ENCODE results near the gene RHOD. TPM values are rescaled to one million over a fixed set of nuclear protein-coding genes. Genes with fewer than 3 reads are reported as not detected.

The RHOD gene
- total and polyA plus RNA-seq, 10 of the 15 experiments (the other 5 are each of a cell fraction or from before 2014, with no cell fraction given): 0.15 to 2.6 (median 1.9) TPM; not detected in 2

DNA sequence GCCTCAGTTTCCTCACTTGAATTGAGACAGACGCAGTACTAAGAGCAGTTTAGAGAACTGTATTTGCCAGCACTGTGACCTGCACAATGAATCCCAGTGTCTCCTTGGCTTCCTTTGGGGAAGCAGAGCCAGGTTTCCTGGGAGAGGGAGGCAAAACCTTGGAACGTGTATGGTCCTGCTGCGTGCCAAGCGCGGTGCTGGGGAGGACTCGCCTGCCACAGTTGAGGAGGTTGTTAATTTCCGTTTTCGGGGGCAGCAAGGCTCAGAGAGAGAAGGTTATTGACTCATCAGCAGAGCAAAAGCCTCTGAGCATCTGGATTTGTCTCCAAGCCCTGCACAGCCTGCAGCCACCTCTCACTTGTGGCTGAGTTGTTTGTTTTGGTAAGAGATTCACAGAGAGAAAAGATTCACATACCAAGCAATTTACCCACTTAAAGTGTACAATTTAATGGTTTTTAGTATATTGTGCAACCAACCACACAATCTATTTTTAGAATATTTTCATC is 22.9 kb upstream of the RHOD start:
- ATAC-seq (no peak), DNase-seq (ENCODE audit: low read depth, low spot score) (no peak), FAIRE-seq (no peak)
- TF ChIP-seq EZH2 (IDR thresholded peaks at IDR 0.05; ENCODE audit: borderline replicate concordance, control insufficient read depth, low read depth, low read length): no peak
- no peak for TF ChIP-seq BCL3 (IDR thresholded peaks at IDR 0.05; ENCODE audit: borderline replicate concordance, insufficient read depth, low read depth, low read length, poor library complexity, severe bottlenecking)
- no peak for TF ChIP-seq WRNIP1 (IDR thresholded peaks at IDR 0.05; ENCODE audit: borderline replicate concordance, low read depth, low read length)
- TF ChIP-seq, protein P1, sequence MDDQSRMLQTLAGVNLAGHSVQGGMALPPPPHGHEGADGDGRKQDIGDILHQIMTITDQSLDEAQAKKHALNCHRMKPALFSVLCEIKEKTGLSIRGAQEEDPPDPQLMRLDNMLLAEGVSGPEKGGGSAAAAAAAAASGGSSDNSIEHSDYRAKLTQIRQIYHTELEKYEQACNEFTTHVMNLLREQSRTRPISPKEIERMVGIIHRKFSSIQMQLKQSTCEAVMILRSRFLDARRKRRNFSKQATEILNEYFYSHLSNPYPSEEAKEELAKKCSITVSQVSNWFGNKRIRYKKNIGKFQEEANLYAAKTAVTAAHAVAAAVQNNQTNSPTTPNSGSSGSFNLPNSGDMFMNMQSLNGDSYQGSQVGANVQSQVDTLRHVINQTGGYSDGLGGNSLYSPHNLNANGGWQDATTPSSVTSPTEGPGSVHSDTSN (IDR thresholded peaks at IDR 0.05; ENCODE audit: insufficient replicate concordance, low read depth, low read length): no peak
- Histone ChIP-seq H3K9me3 (replicated peaks; ENCODE audit: control insufficient read depth, insufficient read depth, low read length) (no peaks in the 10 kb centered on the region), H3K4me2 (ENCODE audit: control insufficient read depth, insufficient read depth) (no peak overlapping the region), H3K4me1 (ENCODE audit: control insufficient read depth, insufficient read depth, low read length) (peaks cover 32% of the 10 kb centered on the region), H3K79me2 (ENCODE audit: control insufficient read depth, insufficient read depth, low read length) (no peaks in the 10 kb centered on the region), H3K4me3 (no peak overlapping the region), H2AFZ (ENCODE audit: control insufficient read depth, low read depth, low read length) (no peak overlapping the region), H4K20me1 (ENCODE audit: control insufficient read depth, insufficient read depth) (no peaks in the 10 kb centered on the region), H3K27ac (ENCODE audit: control insufficient read depth, insufficient read depth) (no peak overlapping the region), H3K9ac (ENCODE audit: control insufficient read depth, insufficient read depth, low read length) (no peak overlapping the region), H3K27me3 (replicated peaks in 1 of 2; ENCODE audit: control insufficient read depth in 2 of 2, insufficient read depth in 2 of 2, low read length in 1 of 2) (no peaks in the 10 kb centered on the region; a peak in 2 of 4 replicates), H3K36me3 (ENCODE audit: control insufficient read depth in 2 of 2, insufficient read depth in 2 of 2, low read length in 1 of 2) (no peaks in the 10 kb centered on the region)
- ChIA-PET POLR2A (no interaction called here), SMC1A (ENCODE audit: uncharacterized antibody, unreplicated experiment) (no interaction called here), CTCF (no interaction called here), RAD21 (ENCODE audit: unreplicated experiment) (no interaction called here)
- no TSS peak for BruUV-seq (replicated peaks)
- intact Hi-C loops (cut with micrococcal nuclease; ENCODE audit: unreplicated experiment): no loop called here
- in situ Hi-C loops (cut with MboI): no loop called here
- WGBS (ENCODE audit: insufficient coverage, insufficient replicate concordance, low lambda C conversion rate, missing lambda C conversion rate): 13% methylated on average over 8 of the region's 8 CpGs
